ENCODE measurements around the gene KLHL36.

Gene KLHL36

DNA sequence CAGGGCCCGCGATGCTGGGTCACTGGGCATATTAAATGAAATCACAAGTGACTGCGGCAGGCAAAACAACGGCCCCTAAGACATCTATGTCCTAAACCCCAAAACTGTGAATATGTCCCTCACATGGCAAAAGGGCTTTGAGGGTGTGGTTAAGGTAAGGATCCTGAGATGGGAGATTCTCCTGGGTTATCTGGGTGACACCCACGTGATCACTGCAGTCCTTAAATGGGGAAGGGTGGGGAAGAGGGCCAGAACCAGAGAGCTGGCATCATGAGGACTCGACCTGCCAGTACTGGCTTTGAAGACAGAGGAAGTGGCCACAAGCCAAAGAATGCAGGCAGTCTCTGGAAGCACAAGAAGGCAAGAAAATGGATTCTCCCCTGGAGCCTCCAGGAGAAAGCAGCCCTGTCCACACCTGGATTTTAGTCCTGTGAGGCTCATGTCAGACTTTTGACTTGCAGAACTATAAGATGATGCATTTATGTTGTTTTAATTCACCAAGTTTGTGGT, 42.9 kb upstream of the KLHL36 start:
- DNase-seq (ENCODE audit: low read depth), result peak; percentile 30
- TF ChIP-seq, protein P1, sequence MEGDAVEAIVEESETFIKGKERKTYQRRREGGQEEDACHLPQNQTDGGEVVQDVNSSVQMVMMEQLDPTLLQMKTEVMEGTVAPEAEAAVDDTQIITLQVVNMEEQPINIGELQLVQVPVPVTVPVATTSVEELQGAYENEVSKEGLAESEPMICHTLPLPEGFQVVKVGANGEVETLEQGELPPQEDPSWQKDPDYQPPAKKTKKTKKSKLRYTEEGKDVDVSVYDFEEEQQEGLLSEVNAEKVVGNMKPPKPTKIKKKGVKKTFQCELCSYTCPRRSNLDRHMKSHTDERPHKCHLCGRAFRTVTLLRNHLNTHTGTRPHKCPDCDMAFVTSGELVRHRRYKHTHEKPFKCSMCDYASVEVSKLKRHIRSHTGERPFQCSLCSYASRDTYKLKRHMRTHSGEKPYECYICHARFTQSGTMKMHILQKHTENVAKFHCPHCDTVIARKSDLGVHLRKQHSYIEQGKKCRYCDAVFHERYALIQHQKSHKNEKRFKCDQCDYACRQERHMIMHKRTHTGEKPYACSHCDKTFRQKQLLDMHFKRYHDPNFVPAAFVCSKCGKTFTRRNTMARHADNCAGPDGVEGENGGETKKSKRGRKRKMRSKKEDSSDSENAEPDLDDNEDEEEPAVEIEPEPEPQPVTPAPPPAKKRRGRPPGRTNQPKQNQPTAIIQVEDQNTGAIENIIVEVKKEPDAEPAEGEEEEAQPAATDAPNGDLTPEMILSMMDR (conservative IDR thresholded peaks at IDR 0.05; ENCODE audit: low read depth, low read length), result no peak
- H3K4me3 ChIP-seq (ENCODE audit: low read depth, low read length), result no peak overlapping the region

DNA sequence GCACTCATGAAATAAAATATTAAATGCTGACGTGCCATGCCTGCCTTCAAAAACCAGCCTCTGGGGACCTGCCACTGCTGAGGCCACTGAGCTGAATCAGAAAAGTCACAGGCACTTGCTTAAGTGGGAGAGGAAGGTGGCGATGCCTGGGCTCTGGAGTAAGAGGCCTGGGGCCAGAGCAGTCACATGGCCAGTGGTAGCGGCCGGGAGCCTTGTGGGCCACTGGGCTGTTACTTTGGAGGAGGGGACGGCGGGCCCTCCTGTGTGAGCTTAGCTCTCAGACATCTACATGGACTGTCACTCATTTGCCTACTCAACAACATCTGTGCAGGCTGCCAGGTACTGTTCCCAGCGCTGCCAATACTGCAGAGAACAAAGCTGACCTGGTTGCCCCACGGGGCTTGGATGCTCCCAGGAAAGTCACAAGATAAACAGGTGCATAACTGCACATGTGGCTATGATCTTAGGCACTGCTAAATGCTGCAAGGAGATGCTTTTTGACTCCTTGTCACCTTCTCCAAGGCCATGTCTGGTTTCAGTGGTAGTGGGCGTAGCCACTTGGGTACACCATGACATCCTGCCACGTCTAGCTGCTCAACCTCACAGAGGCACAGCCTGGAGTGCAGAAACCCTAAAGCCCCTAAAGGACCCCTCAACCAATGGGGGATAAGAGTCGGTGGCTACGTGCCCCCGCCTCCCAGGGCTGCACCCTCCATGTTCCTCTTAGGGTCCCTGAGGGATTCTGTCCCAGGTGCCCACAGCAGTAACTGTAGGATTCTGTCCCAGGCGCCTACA, 42.0 kb upstream of the KLHL36 start:
- DNase-seq (ENCODE audit: low read depth), result no peak

DNA sequence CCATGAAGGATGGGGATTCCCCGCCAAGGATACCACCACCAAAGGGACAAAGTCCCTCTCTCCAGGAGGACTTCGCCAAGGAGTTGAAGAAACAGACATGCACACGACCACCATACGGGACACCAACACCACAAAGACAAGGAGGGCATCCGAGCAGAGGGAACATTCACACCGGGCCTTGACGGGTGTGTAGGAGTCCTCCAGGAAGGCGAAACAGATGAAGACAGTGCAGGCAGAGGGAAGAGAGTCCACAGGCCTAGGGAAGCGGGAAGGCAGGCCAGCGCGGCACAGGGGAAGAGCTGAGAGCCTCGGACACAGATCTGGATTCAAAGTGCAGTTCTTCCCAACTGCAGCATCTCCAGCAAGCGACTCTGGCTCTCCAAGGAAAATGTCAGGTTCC, 41.2 kb upstream of the KLHL36 start:
- DNase-seq (ENCODE audit: low read depth), result no peak
- TF ChIP-seq, protein P1 (conservative IDR thresholded peaks at IDR 0.05; ENCODE audit: low read depth, low read length), result no peak
- no peak overlapping the region for H3K4me3 ChIP-seq (ENCODE audit: low read depth, low read length)

More for the DNA sequence above, 42.0 kb upstream of the KLHL36 start:
- H3K4me3 ChIP-seq (ENCODE audit: low read depth, low read length), result no peak overlapping the region
- TF ChIP-seq, protein P1 (conservative IDR thresholded peaks at IDR 0.05; ENCODE audit: low read depth, low read length), result no peak

DNA sequence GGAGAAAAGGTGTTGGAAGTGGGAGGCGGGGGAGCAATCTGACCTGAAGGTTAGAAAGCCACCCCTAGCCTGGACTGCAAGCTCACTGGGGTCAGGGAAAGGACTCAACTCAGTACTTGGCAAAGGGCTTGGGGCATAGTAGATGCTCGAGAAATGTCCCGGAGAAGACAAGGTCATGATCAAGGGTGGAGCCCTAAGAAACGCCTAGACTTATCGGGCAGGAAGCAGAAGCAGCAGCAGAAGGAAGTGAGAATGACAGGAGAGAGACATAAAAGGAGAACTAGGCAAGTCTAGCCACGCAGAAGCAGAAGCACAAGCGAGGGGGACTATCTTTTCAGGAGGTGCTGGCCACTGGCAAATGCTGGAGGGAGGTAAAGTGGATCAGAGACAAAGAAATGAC, 40.6 kb upstream of the KLHL36 start:
- DNase-seq (ENCODE audit: low read depth), result no peak
- no peak overlapping the region for H3K4me3 ChIP-seq (ENCODE audit: low read depth, low read length)
- TF ChIP-seq, protein P1 (conservative IDR thresholded peaks at IDR 0.05; ENCODE audit: low read depth, low read length), result no peak

DNA sequence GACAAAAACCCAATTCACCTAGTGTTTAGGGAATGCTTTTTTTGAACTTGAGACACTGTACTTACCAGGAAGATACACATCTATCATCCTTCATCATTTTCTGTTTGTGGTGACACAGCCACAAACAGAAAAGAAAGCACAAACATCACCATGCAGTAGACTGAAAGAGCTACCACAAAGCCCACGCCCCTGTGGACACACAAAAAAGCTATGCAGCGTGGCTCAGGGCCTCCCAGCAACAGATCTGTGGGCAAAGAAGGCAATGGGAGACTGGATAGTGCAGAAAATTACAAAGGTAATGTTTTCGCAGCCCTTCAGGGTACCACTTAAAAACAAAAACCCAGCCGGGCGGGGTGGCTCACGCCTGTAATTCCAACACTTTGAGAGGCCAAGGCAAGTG, 40.0 kb upstream of the KLHL36 start:
- no peak for DNase-seq (ENCODE audit: low read depth)
- no peak overlapping the region for H3K4me3 ChIP-seq (ENCODE audit: low read depth, low read length)
- TF ChIP-seq, protein P1 (conservative IDR thresholded peaks at IDR 0.05; ENCODE audit: low read depth, low read length), result no peak

DNA sequence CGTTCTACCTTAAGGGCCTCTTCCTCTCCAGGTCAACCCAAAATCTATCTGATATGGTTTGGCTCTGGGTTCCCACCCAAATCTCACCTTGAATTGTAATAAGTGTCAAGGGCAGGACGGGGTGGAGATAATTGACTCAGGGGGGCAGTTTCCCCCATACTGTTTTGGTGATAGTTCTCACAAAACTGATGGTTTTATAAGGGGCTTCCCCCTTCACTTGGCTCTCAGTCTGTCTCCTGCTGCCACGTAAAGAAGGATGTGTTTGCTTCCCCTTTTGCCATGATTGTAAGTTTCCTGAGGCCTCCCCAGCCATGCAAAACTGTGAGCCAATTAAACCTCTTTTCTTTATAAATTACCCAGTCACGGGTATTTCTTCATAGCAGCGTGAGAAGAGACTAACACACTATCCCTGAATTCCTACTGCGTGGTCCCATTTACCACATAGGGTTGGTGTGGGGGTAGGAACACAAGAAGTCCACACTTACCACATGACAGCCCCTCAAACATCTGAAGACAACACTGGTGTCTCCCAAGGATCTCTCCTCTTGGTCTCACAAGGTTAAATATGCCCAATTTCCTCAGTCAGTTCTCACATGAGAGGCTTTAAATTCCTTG, 38.6 kb upstream of the KLHL36 start:
- no peak for DNase-seq (ENCODE audit: low read depth)
- H3K4me3 ChIP-seq (ENCODE audit: low read depth, low read length), result no peak overlapping the region
- TF ChIP-seq, protein P1 (conservative IDR thresholded peaks at IDR 0.05; ENCODE audit: low read depth, low read length), result no peak

All from choroid plexus epithelial cell (primary cell).